H1 (cell line): ENCODE results near the gene CALHM3. TPM values are rescaled to one million over a fixed set of nuclear protein-coding genes. Genes with fewer than 3 reads are reported as not detected.

Source experiments
- CTCF ChIA-PET: fragments of 300-600 bp; sonication (Branson Sonifier 250); formaldehyde crosslinking; loops from one replicate; lab custom pipeline; 2021; ENCODE audit not compliant: partially characterized antibody; lab: Charles Lee
- POLR2A ChIA-PET: fragments of 300-600 bp; sonication (Branson Sonifier 250); formaldehyde crosslinking; loops from one replicate; lab custom pipeline; 2021; ENCODE audit warnings: inconsistent platforms; ENCODE audit not compliant: partially characterized antibody; lab: Charles Lee
- DNase-seq, 2 experiments: peaks; one replicate each; pipeline versions ENCODE4 v3.0.0 to v3.0.0-alpha.2; 2010 to 2022; ENCODE audit warnings: low spot score in 2 of 2, low read depth in 1 of 2, mixed read lengths in 1 of 2
- FAIRE-seq: peaks from 2 replicates; lab custom pipeline; 2011; peaks lifted over from hg19 to GRCh38; lab: Jason Lieb, UNC
- H2AFZ ChIP-seq: 2 replicates; pipeline ENCODE4 v1.8.1; 2012; ENCODE audit warnings: low read length, inconsistent platforms
- H2AK5ac ChIP-seq: 2 replicates; pipeline ENCODE4 v1.6.1; 2013; ENCODE audit warnings: low read depth, low read length
- H2BK120ac ChIP-seq: replicated peaks from 2 replicates; pipeline ENCODE3; 2013; ENCODE audit warnings: low read depth, low read length, inconsistent platforms
- H2BK12ac ChIP-seq: 2 replicates; pipeline ENCODE4 v1.6.1; 2013; ENCODE audit warnings: low read depth, low read length
- H2BK15ac ChIP-seq: 2 replicates; pipeline ENCODE4 v1.6.1; 2013; ENCODE audit warnings: low read length
- H2BK20ac ChIP-seq: 2 replicates; pipeline ENCODE4 v1.6.1; 2013; ENCODE audit warnings: low read length
- H2BK5ac ChIP-seq: 2 replicates; pipeline ENCODE4 v1.6.1; 2013; ENCODE audit warnings: low read depth, low read length
- H3K14ac ChIP-seq: 2 replicates; pipeline ENCODE4 v1.6.1; 2013; ENCODE audit warnings: inconsistent platforms; ENCODE audit not compliant: insufficient read length
- H3K18ac ChIP-seq: 2 replicates; pipeline ENCODE4 v1.6.1; 2013; ENCODE audit warnings: low read length; ENCODE audit errors: extremely low read depth
- H3K23ac ChIP-seq: 2 replicates; pipeline ENCODE4 v1.6.1; 2013; ENCODE audit warnings: inconsistent platforms; ENCODE audit not compliant: insufficient read length
- H3K23me2 ChIP-seq: 2 replicates; pipeline ENCODE4 v1.6.1; 2013; ENCODE audit warnings: low read depth, low read length
- H3K27ac ChIP-seq: 2 replicates; pipeline ENCODE4 v1.6.1; 2011; ENCODE audit warnings: low read depth, low read length, inconsistent platforms
- H3K27me3 ChIP-seq, 4 experiments: replicated peaks in 1 of 4; 1 replicate in 1 of 4; 2 replicates in 3 of 4; pipeline versions ENCODE4 v1.6.1 to v1.8.1; 2011 to 2013; ENCODE audit warnings: low read length in 3 of 4, mild to moderate bottlenecking in 3 of 4, inconsistent platforms in 2 of 4, mixed read lengths in 2 of 4, moderate library complexity in 1 of 4; ENCODE audit not compliant: control insufficient read depth in 3 of 4, insufficient read depth in 3 of 4; ENCODE audit errors: extremely low read depth in 1 of 4
- H3K36me3 ChIP-seq, 4 experiments: 2 replicates each; pipeline versions ENCODE4 v1.6.1 to v1.8.1; 2011 to 2013; ENCODE audit warnings: mild to moderate bottlenecking in 4 of 4, low read length in 3 of 4, moderate library complexity in 2 of 4, control low read depth in 1 of 4, inconsistent platforms in 1 of 4; ENCODE audit not compliant: insufficient read depth in 4 of 4, control insufficient read depth in 2 of 4
- H3K4ac ChIP-seq: replicated peaks from 2 replicates; pipeline ENCODE3; 2013; ENCODE audit warnings: low read length, low read depth, mixed read lengths, inconsistent platforms; ENCODE audit not compliant: insufficient read length
- H3K4me1 ChIP-seq, 4 experiments: replicated peaks in 1 of 4; 1 replicate in 1 of 4; 2 replicates in 3 of 4; pipeline versions ENCODE4 v1.6.1 to v1.8.1; 2011 to 2013; ENCODE audit warnings: low read length in 3 of 4, inconsistent platforms in 2 of 4, mixed read lengths in 1 of 4; ENCODE audit not compliant: insufficient read depth in 4 of 4, control insufficient read depth in 3 of 4
- H3K4me2 ChIP-seq, 2 experiments: 2 replicates each; pipeline versions ENCODE4 v1.6.1 to v1.8.1; 2011 to 2013; ENCODE audit warnings: low read depth in 2 of 2, low read length in 2 of 2, control low read depth in 1 of 2, inconsistent platforms in 1 of 2, mild to moderate bottlenecking in 1 of 2; ENCODE audit not compliant: insufficient read depth in 1 of 2
- H3K4me3 ChIP-seq, 4 experiments: fragments of 200-600, 300-600 bp in 1 of 4; sonication (generic), shearing (Covaris generic), sonication (Bioruptor Twin) in 1 of 4; 2 replicates each; pipeline versions ENCODE4 v1.5.1 to v1.8.1; 2011 to 2016; ENCODE audit warnings: low read length in 4 of 4, low read depth in 3 of 4, control low read depth in 2 of 4, inconsistent platforms in 2 of 4, mild to moderate bottlenecking in 2 of 4, mixed read lengths in 1 of 4, moderate library complexity in 1 of 4; ENCODE audit not compliant: insufficient read depth in 2 of 4; ENCODE audit errors: extremely low read depth in 1 of 4
- H3K56ac ChIP-seq: replicated peaks from 2 replicates; pipeline ENCODE3; 2013; ENCODE audit warnings: low read depth, mild to moderate bottlenecking, mixed read lengths, low read length, inconsistent platforms; ENCODE audit not compliant: insufficient read length
- H3K79me1 ChIP-seq: 2 replicates; pipeline ENCODE4 v1.6.1; 2013; ENCODE audit warnings: low read depth, low read length, control low read depth
- H3K79me2 ChIP-seq, 2 experiments: 2 replicates each; pipeline versions ENCODE4 v1.6.1 to v1.8.1; 2012 to 2013; ENCODE audit warnings: low read length in 2 of 2, mild to moderate bottlenecking in 2 of 2, inconsistent platforms in 1 of 2; ENCODE audit not compliant: insufficient read depth in 2 of 2, control insufficient read depth in 1 of 2
- H3K9ac ChIP-seq, 4 experiments: replicated peaks in 1 of 4; 1 replicate in 1 of 4; 2 replicates in 3 of 4; pipeline versions ENCODE4 v1.6.1 to v1.8.1; 2011 to 2013; ENCODE audit warnings: low read depth in 3 of 4, low read length in 3 of 4, control low read depth in 2 of 4, mild to moderate bottlenecking in 2 of 4, moderate library complexity in 2 of 4, inconsistent platforms in 1 of 4; ENCODE audit errors: extremely low read depth in 1 of 4
- H3K9me3 ChIP-seq, 2 experiments: 2 replicates each; pipeline versions ENCODE4 v1.6.1 to v1.8.1; 2012 to 2013; ENCODE audit warnings: mild to moderate bottlenecking in 2 of 2, moderate library complexity in 2 of 2, control low read depth in 1 of 2, inconsistent platforms in 1 of 2, low read depth in 1 of 2, low read length in 1 of 2, mixed read lengths in 1 of 2; ENCODE audit not compliant: insufficient read depth in 2 of 2
- H4K20me1 ChIP-seq, 2 experiments: replicated peaks in 1 of 2; 2 replicates each; pipeline versions ENCODE3 to v1.8.1; 2011 to 2013; ENCODE audit warnings: inconsistent platforms in 2 of 2, low read length in 2 of 2, mild to moderate bottlenecking in 1 of 2; ENCODE audit not compliant: insufficient read depth in 2 of 2, control insufficient read depth in 1 of 2
- H4K5ac ChIP-seq: 2 replicates; pipeline ENCODE4 v1.6.1; 2013; ENCODE audit warnings: low read length, low read depth, mixed read lengths, inconsistent platforms; ENCODE audit not compliant: insufficient read length
- H4K8ac ChIP-seq: 2 replicates; pipeline ENCODE4 v1.8.0; 2013; ENCODE audit warnings: mild to moderate bottlenecking, moderate library complexity, low read length, inconsistent platforms; ENCODE audit not compliant: insufficient read depth; ENCODE audit errors: extremely low read depth
- H4K91ac ChIP-seq: replicated peaks from 2 replicates; pipeline ENCODE3; 2013; ENCODE audit warnings: low read length, mixed read lengths, inconsistent platforms; ENCODE audit not compliant: insufficient read length
- JUND ChIP-seq: IDR thresholded peaks from 2 replicates; pipeline ENCODE4 v1.6.1; 2011; ENCODE audit warnings: mild to moderate bottlenecking, improper control_type of control experiment, low read length
- SP4 ChIP-seq: IDR thresholded peaks from 2 replicates; pipeline ENCODE4 v1.6.1; 2012; ENCODE audit warnings: low read length, inconsistent platforms
- WGBS, 2 experiments: shearing (Covaris generic) in 1 of 2; methylation state at CpG; one replicate each; pipeline versions ENCODE4 v1.1.6 to v1.1.7; 2013 to 2015; ENCODE audit warnings: low lambda C conversion rate in 2 of 2, mixed read lengths in 2 of 2, inconsistent platforms in 1 of 2, low coverage in 1 of 2, missing lambda C conversion rate in 1 of 2; ENCODE audit not compliant: insufficient replicate concordance in 2 of 2, insufficient coverage in 1 of 2, insufficient read length in 1 of 2; ENCODE audit errors: extremely low coverage in 1 of 2, missing lambda C conversion rate in 1 of 2; 5-methylcytosine and 5-hydroxymethylcytosine counted together
- polyA plus RNA-seq, 7 experiments: library from polyadenylated mRNA; depleted of rRNA in 3 of 7; stranded (reverse) in 5 of 7; unstranded in 2 of 7; fragments of >200 nt in 5 of 7; fragments of 200-250 nt in 2 of 7; gene quantifications; 1 replicate in 5 of 7; 2 replicates in 1 of 7; 4 replicates in 1 of 7; pipeline versions ENCODE4 v1.2.1 to v1.2.3, GENCODE V29; 2011 to 2013; ENCODE audit warnings: missing spikeins in 2 of 7, mixed read lengths in 2 of 7
- total RNA-seq: library from RNA; stranded (reverse); fragmentation: NEBNext Ultra II Directional; extraction: Animal tissue kit (Norgen Biotek cat#: 25700); gene quantifications from 2 replicates; pipeline ENCODE4 v1.2.1, GENCODE V29; 2021

CALHM3 gene
- total and polyA plus RNA-seq, 2 of the 8 experiments (the other 6 are each of a cell fraction or from before 2014, with no cell fraction given), result 0.17 to 0.60 TPM

GRCh38 chr10:103445767-103446567 lies 33.1 kb downstream of the CALHM3 start:
- no peak overlapping the region for H2BK120ac ChIP-seq
- H3K27me3 ChIP-seq, result no peaks in the 10 kb centered on the region
- ChIA-PET POLR2A (interaction anchor here (0.6 to 2.2 kb wide), 3 partner anchors 21 to 151 kb away, joined by 3 to 6 read pairs (median 3); partner anchors contain the start of gene ATP5MK), CTCF (interaction anchor here (1.0 to 4.9 kb wide), 6 partner anchors 8 to 147 kb away, joined by 3 to 30 read pairs (median 4); no protein-coding TSS in a partner anchor)
- no peaks in the 10 kb centered on the region; a peak in 1 of 7 replicates for H3K4me1 ChIP-seq
- H2AFZ ChIP-seq, result no peak overlapping the region
- H3K14ac ChIP-seq, result no peak overlapping the region
- no peak overlapping the region for H3K18ac ChIP-seq
- H3K56ac ChIP-seq, result no peak overlapping the region
- H2BK12ac ChIP-seq, result no peak overlapping the region
- H4K20me1 ChIP-seq, result peaks cover 3 to 10% of the 10 kb centered on the region in 2 experiments
- no peak overlapping the region for H3K4me2 ChIP-seq
- no peak for DNase-seq
- H2BK15ac ChIP-seq, result no peak overlapping the region
- H3K9ac ChIP-seq, result no peak overlapping the region
- no peak overlapping the region for H2BK20ac ChIP-seq
- H3K23ac ChIP-seq, result no peak overlapping the region
- H3K23me2 ChIP-seq, result no peaks in the 10 kb centered on the region
- TF ChIP-seq SP4 (no peak), JUND (no peak)
- no peak overlapping the region for H3K4me3 ChIP-seq
- 89% methylated on average over 9 of the region's 12 CpGs; no CpG with 5 or more reads in 1 of the 2 experiments for WGBS, 2 experiments
- FAIRE-seq, result no peak
- H2BK5ac ChIP-seq, result no peak overlapping the region
- no peaks in the 10 kb centered on the region for H3K79me2 ChIP-seq
- no peak overlapping the region for H3K27ac ChIP-seq
- no peaks in the 10 kb centered on the region; the same call in 1 of the 2 replicates for H3K79me1 ChIP-seq
- H3K9me3 ChIP-seq, result no peaks in the 10 kb centered on the region
- no peak overlapping the region for H4K8ac ChIP-seq
- peaks cover 27 to 62% (median 54%) of the 10 kb centered on the region in 4 experiments for H3K36me3 ChIP-seq
- H4K5ac ChIP-seq, result no peak overlapping the region
- H3K4ac ChIP-seq, result no peak overlapping the region
- H4K91ac ChIP-seq, result no peak overlapping the region
- H2AK5ac ChIP-seq, result no peak overlapping the region
